Right atrium auricular region (tissue), 2 donors: ENCODE measurements around the gene PLEKHM3. TPM values are rescaled to one million over a fixed set of nuclear protein-coding genes. Genes with fewer than 3 reads are reported as not detected.

Experiments
- DNase-seq: peaks from one replicate; pipeline ENCODE4 v3.0.0-alpha.2; 2019; ENCODE audit warnings: low spot score
- H3K27ac ChIP-seq, 2 donors: fragments of 200-600 bp; sonication (generic); 1 replicate in 1 of 2; 2 replicates in 1 of 2; pipeline ENCODE4 v1.5.1; 2016 to 2019
- H3K27me3 ChIP-seq, 2 donors: fragments of 200-600 bp; sonication (generic); one replicate each; pipeline versions ENCODE4 v1.5.1 to v1.6.0; 2017 to 2019
- H3K36me3 ChIP-seq: fragments of 200-600 bp; sonication (generic); one replicate; pipeline ENCODE4 v1.5.1; 2016
- H3K4me1 ChIP-seq, 2 donors: fragments of 200-600 bp; sonication (generic); one replicate each; pipeline versions ENCODE4 v1.5.1 to v1.6.0; 2017 to 2019
- H3K4me3 ChIP-seq, 2 donors: fragments of 200-600 bp; sonication (generic); 1 replicate in 1 of 2; 2 replicates in 1 of 2; pipeline ENCODE4 v1.5.1; 2017 to 2019; ENCODE audit warnings: mild to moderate bottlenecking in 1 of 2, moderate library complexity in 1 of 2
- H3K9me3 ChIP-seq, 2 donors: fragments of 200-600 bp; sonication (generic); one replicate each; pipeline ENCODE4 v1.5.1; 2019
- CTCF ChIP-seq, 2 donors: fragments of 200-600 bp; sonication (generic); IDR thresholded peaks; one replicate each; pipeline ENCODE4 v1.5.1; 2019; ENCODE audit warnings: antibody characterized with exemption in 2 of 2
- total RNA-seq, 2 donors: library from RNA; depleted of rRNA; stranded (reverse); fragments of >200 nt; gene quantifications; one replicate each; pipeline ENCODE4 v1.1.0, GENCODE V29; 2016

PLEKHM3 gene
- total RNA-seq, 2 donors from 2014 or later: 14.9 to 20.0 TPM

- Histone ChIP-seq H3K36me3 (no peaks in the 10 kb centered on the region), H3K4me1 (no peaks in the 10 kb centered on the region), H3K27me3 (no peaks in the 10 kb centered on the region), H3K9me3 (no peaks in the 10 kb centered on the region), H3K4me3 (no peak overlapping the region), H3K27ac (no peak overlapping the region)
- no peak for TF ChIP-seq CTCF (IDR thresholded peaks at IDR 0.05)
- no peak for DNase-seq
Measured at GRCh38 chr2:207984765-207985480, 40.4 kb downstream of the PLEKHM3 start.

- no peak for TF ChIP-seq CTCF (IDR thresholded peaks at IDR 0.05)
- Histone ChIP-seq H3K4me1 (no peaks in the 10 kb centered on the region), H3K36me3 (no peaks in the 10 kb centered on the region), H3K4me3 (no peak overlapping the region), H3K9me3 (no peaks in the 10 kb centered on the region), H3K27me3 (no peaks in the 10 kb centered on the region), H3K27ac (no peak overlapping the region)
- DNase-seq: no peak
Measured at GRCh38 chr2:207983641-207984042, 41.7 kb downstream of the PLEKHM3 start.

DNA sequence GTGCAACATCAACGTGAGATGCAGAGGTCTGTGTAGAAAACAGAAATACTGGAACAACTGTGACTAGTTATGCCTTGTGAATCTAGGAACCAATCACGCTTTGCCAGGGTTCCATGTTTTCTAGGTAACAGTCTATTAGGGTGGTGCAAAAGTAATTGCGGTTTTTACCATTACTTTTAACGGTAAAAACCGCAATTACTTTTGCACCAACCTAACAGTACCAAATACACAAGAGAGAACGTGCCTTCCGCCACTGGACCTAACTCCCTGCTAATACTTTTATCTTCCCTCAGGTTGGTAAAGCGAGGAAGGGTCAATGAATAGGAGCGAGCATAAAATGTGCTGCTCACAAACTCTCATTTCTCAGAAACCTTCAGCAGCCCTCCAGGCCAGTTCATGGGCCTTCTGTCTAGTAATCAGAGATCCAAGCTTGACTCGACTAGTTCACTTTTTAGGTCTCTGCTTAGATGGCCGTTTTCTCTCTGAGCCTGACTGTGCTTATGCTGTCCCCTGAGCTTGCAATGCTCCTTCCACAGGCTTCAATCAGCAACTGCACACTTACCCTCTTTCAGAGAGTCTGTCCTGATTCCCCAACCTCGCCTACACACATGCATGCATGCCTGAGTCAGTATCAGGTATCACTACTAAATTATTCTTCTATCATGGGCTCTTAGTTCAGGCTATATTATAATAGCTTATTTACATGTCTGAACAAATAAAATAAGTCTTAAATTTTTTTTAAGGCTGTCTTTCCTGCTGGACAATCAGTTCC lies 47.0 kb downstream of the PLEKHM3 start:
- Histone ChIP-seq H3K27me3 (no peaks in the 10 kb centered on the region), H3K4me3 (no peak overlapping the region), H3K27ac (no peak overlapping the region), H3K4me1 (no peaks in the 10 kb centered on the region), H3K36me3 (peaks cover 13% of the 10 kb centered on the region), H3K9me3 (no peaks in the 10 kb centered on the region)
- no peak for TF ChIP-seq CTCF (IDR thresholded peaks at IDR 0.05)
- DNase-seq: no peak

- no peaks in the 10 kb centered on the region for H3K27me3 ChIP-seq
- no peak overlapping the region for H3K4me3 ChIP-seq
- DNase-seq: no peak
- H3K4me1 ChIP-seq: peaks cover 0 to 2% of the 10 kb centered on the region in 2 donors
- H3K36me3 ChIP-seq: peaks cover 13% of the 10 kb centered on the region
- no peak for TF ChIP-seq CTCF (IDR thresholded peaks at IDR 0.05)
- H3K27ac ChIP-seq: no peak overlapping the region
- no peaks in the 10 kb centered on the region for H3K9me3 ChIP-seq
Measured at GRCh38 chr2:207975921-207976320, 49.4 kb downstream of the PLEKHM3 start.

- no peaks in the 10 kb centered on the region for H3K27me3 ChIP-seq
Measured at GRCh38 chr2:207974216-207974605, 51.1 kb downstream of the PLEKHM3 start.

More at GRCh38 chr2:207974216-207974605, 51.1 kb downstream of the PLEKHM3 start:
- Histone ChIP-seq H3K9me3 (no peaks in the 10 kb centered on the region), H3K36me3 (peaks cover 13% of the 10 kb centered on the region), H3K4me1 (peaks cover 0 to 9% of the 10 kb centered on the region in 2 donors), H3K4me3 (no peak overlapping the region), H3K27ac (no peak overlapping the region)
- DNase-seq: no peak
- no peak for TF ChIP-seq CTCF (IDR thresholded peaks at IDR 0.05)
